ENCODE results near the gene MSANTD3.

DNA sequence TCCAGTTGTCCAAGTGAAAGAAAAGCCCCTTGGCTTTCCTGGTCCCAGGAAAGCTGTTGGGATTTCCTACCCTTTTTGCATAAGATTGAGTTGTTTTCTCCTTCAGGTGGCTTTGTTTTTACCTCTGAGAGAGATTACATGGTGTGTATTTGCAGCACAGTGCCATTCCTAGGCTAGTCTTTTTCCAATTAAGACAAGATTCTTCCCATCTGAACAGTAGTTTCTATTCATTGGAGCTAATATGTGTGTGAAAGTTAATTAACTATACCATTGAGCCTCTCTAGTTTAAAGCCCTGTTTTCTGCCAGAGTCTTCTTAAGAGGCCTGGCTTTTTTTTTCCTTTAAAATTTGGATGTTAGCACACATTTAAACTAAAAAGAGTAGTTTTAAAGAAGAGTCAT is 20.1 kb downstream of the MSANTD3 start:
- TF ChIP-seq RAD21 (IDR thresholded peaks at IDR 0.05; ENCODE audit: low read depth) (no peak), FOXM1 (IDR thresholded peaks at IDR 0.05; ENCODE audit: borderline replicate concordance, low read depth) (no peak), YY1 (IDR thresholded peaks at IDR 0.05; ENCODE audit: low read depth) (no peak), TEAD4 (IDR thresholded peaks at IDR 0.05) (no peak), TAF1 (IDR thresholded peaks at IDR 0.05; ENCODE audit: low read depth) (no peak)
- TF ChIP-seq, protein P1, sequence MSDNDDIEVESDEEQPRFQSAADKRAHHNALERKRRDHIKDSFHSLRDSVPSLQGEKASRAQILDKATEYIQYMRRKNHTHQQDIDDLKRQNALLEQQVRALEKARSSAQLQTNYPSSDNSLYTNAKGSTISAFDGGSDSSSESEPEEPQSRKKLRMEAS (IDR thresholded peaks at IDR 0.05), result no peak

Measured in Ishikawa (cell line).